A673 (cell line): Measurements from ENCODE around the gene TMEM171. TPM values are rescaled to one million over a fixed set of nuclear protein-coding genes. Genes with fewer than 3 reads are reported as not detected.
A peak's percentile ranks its signal among the peaks of the same experiment; 100 is the strongest.

ENCODE experiments used
- BruUV-seq: library from RNA; stranded (reverse); fragments of 400-500 nt; replicated peaks from 2 replicates; lab custom pipeline; 2021; lab: Mats Ljungman, UMichigan
- CTCF ChIA-PET: fragments of 300-600 bp; sonication (Branson Sonifier 250); formaldehyde crosslinking; loops from one replicate; lab custom pipeline; 2022; ENCODE audit warnings: antibody characterized with exemption; lab: Charles Lee
- POLR2A ChIA-PET: fragments of 300-600 bp; sonication (Branson Sonifier 250); formaldehyde crosslinking; loops from one replicate; lab custom pipeline; 2022; ENCODE audit warnings: antibody characterized with exemption; ENCODE audit not compliant: low non-redundant PET; lab: Charles Lee
- DNase-seq: peaks from one replicate; pipeline ENCODE4 v3.0.0-alpha.2; 2015; ENCODE audit warnings: low spot score
- H3K27ac ChIP-seq: fragments of 200-600 bp; sonication (generic); 2 replicates; pipeline ENCODE4 v1.5.1; 2016; ENCODE audit warnings: mixed run types, low read depth, mild to moderate bottlenecking, mixed read lengths, antibody characterized with exemption, low read length; ENCODE audit not compliant: poor library complexity, severe bottlenecking
- H3K27me3 ChIP-seq: fragments of 200-600 bp; sonication (generic); replicated peaks from 2 replicates; pipeline ENCODE4 v1.6.1; 2017; ENCODE audit warnings: mixed run types, low read depth, mild to moderate bottlenecking, mixed read lengths, antibody characterized with exemption, low read length; ENCODE audit not compliant: insufficient read depth, poor library complexity
- H3K36me3 ChIP-seq: fragments of 200-600 bp; sonication (generic); 2 replicates; pipeline ENCODE4 v1.6.1; 2016; ENCODE audit warnings: mixed run types, mild to moderate bottlenecking, mixed read lengths, antibody characterized with exemption, low read length; ENCODE audit not compliant: insufficient read depth, poor library complexity, severe bottlenecking
- H3K4me1 ChIP-seq: fragments of 200-600 bp; sonication (generic); 2 replicates; pipeline ENCODE4 v1.6.1; 2017; ENCODE audit warnings: mixed run types, mild to moderate bottlenecking, mixed read lengths, antibody characterized with exemption, low read length; ENCODE audit not compliant: insufficient read depth, poor library complexity, severe bottlenecking
- H3K4me3 ChIP-seq: fragments of 200-600 bp; sonication (generic); 2 replicates; pipeline ENCODE4 v1.5.1; 2016; ENCODE audit warnings: low read depth, mixed run types, mild to moderate bottlenecking, mixed read lengths, low read length; ENCODE audit not compliant: poor library complexity, severe bottlenecking
- H3K9me3 ChIP-seq: fragments of 200-600 bp; sonication (generic); 2 replicates; pipeline ENCODE4 v1.6.1; 2016; ENCODE audit warnings: mixed run types, low read depth, mild to moderate bottlenecking, mixed read lengths, antibody characterized with exemption, low read length; ENCODE audit not compliant: poor library complexity, severe bottlenecking
- EZH2 ChIP-seq: fragments of 200-600 bp; sonication (generic); IDR thresholded peaks from 2 replicates; pipeline ENCODE4 v1.6.1; 2017; ENCODE audit warnings: borderline replicate concordance, low read depth, mild to moderate bottlenecking, mixed read lengths, antibody characterized with exemption, low read length; ENCODE audit not compliant: poor library complexity, severe bottlenecking
- intact Hi-C: fragments of 100-400 bp; cut with micrococcal nuclease; formaldehyde crosslinking; loops from one replicate; pipeline ENCODE4 v1.10.0; 2022; ENCODE audit not compliant: unreplicated experiment
- total RNA-seq: library from RNA; stranded (reverse); gene quantifications from 2 replicates; pipeline ENCODE4 v1.2.3, GENCODE V29; 2021
- TF ChIP-seq, protein P1 (sequence below): fragments of 300-800, 200-600 bp; sonication (generic); conservative IDR thresholded peaks from 2 replicates; pipeline ENCODE4 v1.5.1; 2017; ENCODE audit warnings: low read depth, mild to moderate bottlenecking, antibody characterized with exemption, low read length, moderate library complexity, mixed read lengths

The TMEM171 gene
- total RNA-seq, 1 experiment from 2014 or later, result 2.6 TPM

- H3K27me3 ChIP-seq, result no peaks in the 10 kb centered on the region
- ChIA-PET POLR2A (no interaction called here), CTCF (no interaction called here)
- BruUV-seq, result no TSS peak
- H3K36me3 ChIP-seq, result no peaks in the 10 kb centered on the region
- intact Hi-C loops, result no loop called here
- H3K4me1 ChIP-seq, result peaks cover 6% of the 10 kb centered on the region
- H3K4me3 ChIP-seq, result no peak overlapping the region
- no peak overlapping the region for H3K27ac ChIP-seq
- H3K9me3 ChIP-seq, result no peaks in the 10 kb centered on the region
- DNase-seq, result peak; percentile 29
- TF ChIP-seq EZH2, result no peak
- TF ChIP-seq, protein P1, sequence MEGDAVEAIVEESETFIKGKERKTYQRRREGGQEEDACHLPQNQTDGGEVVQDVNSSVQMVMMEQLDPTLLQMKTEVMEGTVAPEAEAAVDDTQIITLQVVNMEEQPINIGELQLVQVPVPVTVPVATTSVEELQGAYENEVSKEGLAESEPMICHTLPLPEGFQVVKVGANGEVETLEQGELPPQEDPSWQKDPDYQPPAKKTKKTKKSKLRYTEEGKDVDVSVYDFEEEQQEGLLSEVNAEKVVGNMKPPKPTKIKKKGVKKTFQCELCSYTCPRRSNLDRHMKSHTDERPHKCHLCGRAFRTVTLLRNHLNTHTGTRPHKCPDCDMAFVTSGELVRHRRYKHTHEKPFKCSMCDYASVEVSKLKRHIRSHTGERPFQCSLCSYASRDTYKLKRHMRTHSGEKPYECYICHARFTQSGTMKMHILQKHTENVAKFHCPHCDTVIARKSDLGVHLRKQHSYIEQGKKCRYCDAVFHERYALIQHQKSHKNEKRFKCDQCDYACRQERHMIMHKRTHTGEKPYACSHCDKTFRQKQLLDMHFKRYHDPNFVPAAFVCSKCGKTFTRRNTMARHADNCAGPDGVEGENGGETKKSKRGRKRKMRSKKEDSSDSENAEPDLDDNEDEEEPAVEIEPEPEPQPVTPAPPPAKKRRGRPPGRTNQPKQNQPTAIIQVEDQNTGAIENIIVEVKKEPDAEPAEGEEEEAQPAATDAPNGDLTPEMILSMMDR, result no peak
These were observed 53.9 kb downstream of the TMEM171 start for GRCh38 chr5:73174100-73174815.

GRCh38 chr5:73176250-73176649, 55.9 kb downstream of the TMEM171 start:
- intact Hi-C loops, result no loop called here
- H3K4me3 ChIP-seq, result no peak overlapping the region
- POLR2A ChIA-PET, result interaction anchor here (0.5 kb wide), 1 partner anchor 15 kb away, joined by 7 read pairs; no protein-coding TSS in a partner anchor
- H3K27ac ChIP-seq, result no peak overlapping the region
- H3K36me3 ChIP-seq, result no peaks in the 10 kb centered on the region
- CTCF ChIA-PET, result no interaction called here
- no peaks in the 10 kb centered on the region for H3K27me3 ChIP-seq
- no TSS peak for BruUV-seq
- TF ChIP-seq, protein P1, result no peak
- TF ChIP-seq EZH2, result no peak
- no peak for DNase-seq
- peaks cover 6% of the 10 kb centered on the region for H3K4me1 ChIP-seq
- no peaks in the 10 kb centered on the region for H3K9me3 ChIP-seq

DNA sequence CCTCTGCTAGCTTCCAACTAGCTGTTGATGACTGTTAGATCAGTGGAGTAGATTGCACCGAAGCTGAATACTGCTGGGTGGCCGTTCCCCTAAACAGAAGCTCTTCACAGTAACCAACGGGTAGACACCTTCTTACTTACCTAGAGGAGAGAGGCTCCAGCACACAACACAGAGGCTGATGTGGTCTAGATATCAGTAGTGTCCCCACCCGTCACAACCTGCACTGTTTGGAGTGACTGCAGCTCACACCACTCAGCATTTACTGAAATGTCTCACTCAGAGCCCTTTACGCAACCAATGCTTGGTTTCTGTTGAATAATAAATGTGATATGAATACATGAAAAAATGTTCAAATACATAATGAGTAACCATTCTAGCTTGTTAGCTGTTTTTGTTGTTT, 57.9 kb downstream of the TMEM171 start:
- CTCF ChIA-PET, result no interaction called here

More for the DNA sequence above, 57.9 kb downstream of the TMEM171 start:
- no TSS peak for BruUV-seq
- H3K27me3 ChIP-seq, result peaks cover 6% of the 10 kb centered on the region
- no peak for DNase-seq
- intact Hi-C loops, result no loop called here
- TF ChIP-seq, protein P1, result no peak
- no peak for TF ChIP-seq EZH2
- peaks cover 6% of the 10 kb centered on the region for H3K4me1 ChIP-seq
- no peaks in the 10 kb centered on the region for H3K9me3 ChIP-seq
- H3K36me3 ChIP-seq, result no peaks in the 10 kb centered on the region
- H3K27ac ChIP-seq, result no peak overlapping the region
- POLR2A ChIA-PET, result no interaction called here
- H3K4me3 ChIP-seq, result no peak overlapping the region
